ENCODE measurements around the gene ITPR1.

Gene ITPR1

GRCh38 chr3:4856136-4856535, 363.0 kb downstream of the ITPR1 start:
- DNase-seq = no peak
- in situ Hi-C loops (cut with MboI; ENCODE audit: low pct_unique_long_range_greater_than_20kb, low sequenced_read_pairs) = no loop called here

- DNase-seq = no peak
- in situ Hi-C loops (cut with MboI; ENCODE audit: low pct_unique_long_range_greater_than_20kb, low sequenced_read_pairs) = no loop called here
These were observed 363.4 kb downstream of the ITPR1 start for GRCh38 chr3:4856564-4856963.

- in situ Hi-C loops (cut with MboI; ENCODE audit: low pct_unique_long_range_greater_than_20kb, low sequenced_read_pairs) = no loop called here
These were observed 363.8 kb downstream of the ITPR1 start for GRCh38 chr3:4856986-4857385.

DNA sequence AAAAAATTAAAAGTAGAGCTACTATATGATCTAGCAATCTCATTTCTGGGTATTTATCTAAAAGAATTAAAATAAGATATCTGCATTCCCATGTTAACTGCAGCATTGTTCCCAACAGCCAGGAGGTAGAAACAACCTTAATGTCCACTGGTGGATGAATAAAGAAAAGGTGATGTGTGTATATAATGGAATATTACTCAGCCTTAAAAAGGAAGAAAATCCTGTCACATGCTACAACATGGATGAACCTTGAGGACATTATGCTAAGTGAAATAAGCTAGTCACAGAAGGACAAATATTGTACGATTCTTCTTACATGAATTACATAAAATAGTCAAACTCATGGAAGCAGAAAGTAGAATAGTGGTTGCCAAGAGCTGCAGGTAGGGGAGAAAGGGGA, 366.6 kb downstream of the ITPR1 start:
- in situ Hi-C loops (cut with MboI; ENCODE audit: low pct_unique_long_range_greater_than_20kb, low sequenced_read_pairs) = no loop called here
- DNase-seq = no peak

More at GRCh38 chr3:4856986-4857385, 363.8 kb downstream of the ITPR1 start:
- DNase-seq = no peak

- in situ Hi-C loops (cut with MboI; ENCODE audit: low pct_unique_long_range_greater_than_20kb, low sequenced_read_pairs) = no loop called here
- no peak for DNase-seq
These were observed 369.8 kb downstream of the ITPR1 start for GRCh38 chr3:4862973-4863372.

DNA sequence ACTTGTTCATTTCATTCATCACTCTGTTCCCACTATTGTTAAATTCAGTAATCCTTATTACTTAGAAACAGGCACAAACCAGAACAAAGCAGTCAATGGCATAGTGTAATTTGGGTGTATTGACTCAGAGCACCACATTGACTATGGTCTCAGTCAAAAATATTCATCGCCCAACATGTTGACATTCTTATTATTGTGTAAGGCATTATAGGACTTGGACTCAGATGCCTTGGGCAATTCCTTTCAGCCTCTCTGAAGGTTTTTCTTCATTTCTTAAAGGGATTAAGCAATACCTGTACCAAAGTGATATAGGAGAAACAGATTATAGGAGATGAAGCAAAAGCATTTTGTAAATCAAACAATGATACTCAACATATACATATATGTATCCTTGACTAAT, 371.4 kb downstream of the ITPR1 start:
- no peak for DNase-seq
- in situ Hi-C loops (cut with MboI; ENCODE audit: low pct_unique_long_range_greater_than_20kb, low sequenced_read_pairs) = no loop called here

DNA sequence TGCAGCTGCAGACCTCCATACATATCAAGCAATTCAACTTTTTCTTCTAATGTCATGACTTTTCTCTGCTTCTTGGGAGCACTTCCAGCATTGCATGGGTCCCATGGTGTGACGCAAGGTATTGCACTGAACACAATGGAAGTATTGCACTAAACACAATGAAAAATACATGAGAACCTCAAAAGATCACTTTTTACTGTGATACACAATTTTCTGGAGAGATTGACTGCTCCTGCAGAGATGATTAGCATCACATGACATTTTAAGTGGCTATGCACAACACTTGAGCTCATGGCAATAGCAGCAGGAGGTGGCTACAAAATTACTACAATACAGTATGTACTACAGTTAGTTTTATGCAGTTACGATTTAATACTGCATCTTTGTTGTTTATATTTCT, 372.6 kb downstream of the ITPR1 start:
- no peak for DNase-seq
- in situ Hi-C loops (cut with MboI; ENCODE audit: low pct_unique_long_range_greater_than_20kb, low sequenced_read_pairs) = no loop called here

DNA sequence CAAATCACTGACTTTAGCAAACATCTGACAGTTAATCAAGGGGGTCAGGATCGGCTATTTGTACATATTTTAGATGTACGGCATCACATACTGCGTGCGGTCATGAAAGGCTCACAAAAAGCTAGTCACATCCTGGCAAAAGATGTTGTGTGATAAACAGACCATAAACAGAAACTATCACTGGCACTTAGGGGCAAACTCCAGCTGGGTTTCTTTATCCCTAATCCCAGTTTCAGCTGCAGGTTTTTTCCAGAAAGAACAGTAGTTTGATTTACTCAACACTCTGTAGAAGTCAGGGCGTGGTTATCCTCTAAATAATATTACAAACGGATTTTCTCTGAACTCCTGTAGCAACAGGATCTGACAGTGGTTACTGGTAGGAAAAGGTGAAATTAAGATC, 373.7 kb downstream of the ITPR1 start:
- DNase-seq = no peak

DNA sequence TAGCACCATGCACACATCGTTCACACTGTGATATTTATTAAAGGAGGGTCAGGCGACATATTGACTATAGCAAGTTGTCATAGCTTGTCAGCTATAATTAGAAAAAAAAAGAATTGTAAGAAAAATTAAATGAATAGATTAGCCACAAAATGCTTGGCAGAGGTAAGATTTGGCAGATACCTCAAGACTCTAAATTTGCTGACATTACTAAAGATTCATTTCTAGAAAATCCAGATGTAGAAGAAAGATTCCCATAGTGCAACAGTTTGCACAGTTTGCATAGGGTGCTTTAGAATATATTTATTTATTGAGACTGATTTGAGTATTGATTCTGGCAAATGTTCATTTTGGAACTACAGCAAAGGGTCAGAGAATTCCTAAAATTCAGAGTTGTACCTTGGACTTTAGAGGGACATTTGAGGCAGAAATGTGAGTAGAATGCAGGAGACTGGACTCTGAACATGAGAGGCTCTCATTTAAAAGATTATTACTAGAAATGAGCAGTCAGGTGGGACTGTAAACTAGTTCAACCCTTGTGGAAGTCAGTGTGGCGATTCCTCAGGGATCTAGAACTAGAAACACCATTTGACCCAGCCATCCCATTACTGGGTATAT, 384.1 kb downstream of the ITPR1 start:
- DNase-seq = no peak
- in situ Hi-C loops (cut with MboI; ENCODE audit: low pct_unique_long_range_greater_than_20kb, low sequenced_read_pairs) = no loop called here

More for the DNA sequence above, 373.7 kb downstream of the ITPR1 start:
- in situ Hi-C loops (cut with MboI; ENCODE audit: low pct_unique_long_range_greater_than_20kb, low sequenced_read_pairs) = no loop called here

GRCh38 chr3:4880850-4881249, 387.7 kb downstream of the ITPR1 start:
- DNase-seq = no peak
- in situ Hi-C loops (cut with MboI; ENCODE audit: low pct_unique_long_range_greater_than_20kb, low sequenced_read_pairs) = no loop called here

DNA sequence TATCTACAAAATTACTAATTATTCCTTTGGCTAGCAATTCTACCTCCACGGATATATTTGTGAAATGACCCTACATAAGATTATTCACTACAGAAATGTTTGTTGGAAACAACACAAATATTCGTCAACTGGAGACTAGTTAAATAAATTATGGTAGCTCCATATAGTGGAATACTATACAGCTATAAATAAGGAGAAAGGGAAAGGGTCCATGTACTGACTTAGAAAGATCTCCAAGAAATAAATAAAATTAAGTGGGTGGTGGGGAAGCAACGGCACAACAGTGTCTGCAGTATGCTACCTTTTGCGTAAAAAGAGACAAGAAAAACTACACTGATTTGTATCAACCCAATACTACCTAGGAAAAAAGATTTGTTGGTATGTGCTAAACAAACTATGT, 389.4 kb downstream of the ITPR1 start:
- no peak for DNase-seq
- in situ Hi-C loops (cut with MboI; ENCODE audit: low pct_unique_long_range_greater_than_20kb, low sequenced_read_pairs) = no loop called here

DNA sequence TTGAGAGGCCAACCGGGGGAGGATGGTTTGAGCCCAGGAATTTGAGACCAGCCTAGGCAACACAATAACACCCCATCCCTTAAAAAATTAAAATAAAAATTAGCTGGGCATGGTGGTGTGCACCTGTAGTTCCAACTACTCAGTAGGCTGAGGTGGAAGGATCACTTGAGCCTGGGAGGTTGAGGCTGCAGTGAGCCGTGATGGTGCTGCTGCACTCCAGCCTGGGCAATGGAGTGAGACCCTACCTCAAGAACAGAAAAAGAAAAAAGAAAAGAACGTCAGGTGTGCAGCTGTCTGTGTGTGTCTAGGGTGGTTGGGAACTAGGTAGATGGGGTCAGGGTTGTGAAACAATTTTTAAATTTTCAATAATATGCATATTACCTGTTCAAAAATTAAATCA, 389.9 kb downstream of the ITPR1 start:
- in situ Hi-C loops (cut with MboI; ENCODE audit: low pct_unique_long_range_greater_than_20kb, low sequenced_read_pairs) = no loop called here
- no peak for DNase-seq

GRCh38 chr3:4884888-4885287, 391.7 kb downstream of the ITPR1 start:
- in situ Hi-C loops (cut with MboI; ENCODE audit: low pct_unique_long_range_greater_than_20kb, low sequenced_read_pairs) = no loop called here

DNA sequence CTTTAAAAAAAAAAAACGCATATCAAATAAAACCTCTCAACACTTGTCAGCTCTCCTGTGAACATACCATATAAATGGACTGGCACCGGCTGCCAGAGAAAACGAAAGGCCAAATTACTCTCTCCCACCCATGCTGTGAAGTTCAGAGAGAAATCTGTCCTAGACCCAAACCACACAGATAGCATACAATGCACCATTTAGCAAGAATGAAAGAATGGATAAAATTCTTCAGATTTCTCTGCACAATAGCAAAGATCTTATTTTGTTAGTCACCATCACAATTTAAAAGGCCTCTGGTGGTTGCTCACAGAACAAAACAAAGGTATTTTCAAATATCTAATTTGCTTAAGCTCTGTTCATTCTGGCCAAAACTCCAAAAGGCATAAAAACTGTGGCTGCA, 392.2 kb downstream of the ITPR1 start:
- DNase-seq = no peak
- in situ Hi-C loops (cut with MboI; ENCODE audit: low pct_unique_long_range_greater_than_20kb, low sequenced_read_pairs) = no loop called here

More at GRCh38 chr3:4884888-4885287, 391.7 kb downstream of the ITPR1 start:
- no peak for DNase-seq

DNA sequence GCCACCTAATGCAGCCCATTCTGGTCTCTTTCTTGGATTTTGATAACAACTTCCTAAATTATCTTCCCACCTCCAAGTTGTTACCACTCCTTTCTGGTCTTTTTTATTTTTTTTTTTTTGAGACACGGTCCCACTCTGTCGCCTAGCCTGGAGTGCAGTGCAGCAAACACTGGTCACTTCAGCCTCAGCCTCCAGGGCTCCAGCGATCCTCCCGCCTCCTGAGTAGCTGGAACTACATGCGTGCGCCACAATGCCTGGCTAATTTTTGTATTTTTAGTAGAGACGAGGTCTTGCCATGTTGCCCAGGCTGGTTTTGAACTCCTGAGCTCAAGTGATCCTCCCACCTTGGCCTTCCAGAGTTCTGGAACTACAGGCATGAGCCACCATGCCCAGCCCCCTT, 393.3 kb downstream of the ITPR1 start:
- no peak for DNase-seq
- in situ Hi-C loops (cut with MboI; ENCODE audit: low pct_unique_long_range_greater_than_20kb, low sequenced_read_pairs) = no loop called here

DNA sequence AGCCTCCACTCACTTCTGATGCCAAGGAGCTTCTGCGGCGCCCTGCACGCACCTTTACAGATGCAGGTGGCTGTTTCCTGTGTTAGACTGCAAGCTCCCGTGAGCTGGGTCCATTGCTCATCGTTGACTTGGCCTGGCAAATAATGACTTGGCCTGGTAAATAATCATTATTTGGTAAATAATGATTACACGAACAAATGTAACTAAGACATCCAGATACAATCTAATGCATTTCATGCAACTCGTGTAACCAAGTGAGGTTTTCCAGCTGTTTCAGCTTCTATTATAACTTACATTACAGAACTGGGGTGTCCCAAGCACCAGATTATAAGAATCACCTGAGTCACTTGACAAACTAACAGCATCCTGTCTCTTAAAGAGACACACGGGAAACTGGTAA, 394.0 kb downstream of the ITPR1 start:
- in situ Hi-C loops (cut with MboI; ENCODE audit: low pct_unique_long_range_greater_than_20kb, low sequenced_read_pairs) = no loop called here
- DNase-seq = no peak

DNA sequence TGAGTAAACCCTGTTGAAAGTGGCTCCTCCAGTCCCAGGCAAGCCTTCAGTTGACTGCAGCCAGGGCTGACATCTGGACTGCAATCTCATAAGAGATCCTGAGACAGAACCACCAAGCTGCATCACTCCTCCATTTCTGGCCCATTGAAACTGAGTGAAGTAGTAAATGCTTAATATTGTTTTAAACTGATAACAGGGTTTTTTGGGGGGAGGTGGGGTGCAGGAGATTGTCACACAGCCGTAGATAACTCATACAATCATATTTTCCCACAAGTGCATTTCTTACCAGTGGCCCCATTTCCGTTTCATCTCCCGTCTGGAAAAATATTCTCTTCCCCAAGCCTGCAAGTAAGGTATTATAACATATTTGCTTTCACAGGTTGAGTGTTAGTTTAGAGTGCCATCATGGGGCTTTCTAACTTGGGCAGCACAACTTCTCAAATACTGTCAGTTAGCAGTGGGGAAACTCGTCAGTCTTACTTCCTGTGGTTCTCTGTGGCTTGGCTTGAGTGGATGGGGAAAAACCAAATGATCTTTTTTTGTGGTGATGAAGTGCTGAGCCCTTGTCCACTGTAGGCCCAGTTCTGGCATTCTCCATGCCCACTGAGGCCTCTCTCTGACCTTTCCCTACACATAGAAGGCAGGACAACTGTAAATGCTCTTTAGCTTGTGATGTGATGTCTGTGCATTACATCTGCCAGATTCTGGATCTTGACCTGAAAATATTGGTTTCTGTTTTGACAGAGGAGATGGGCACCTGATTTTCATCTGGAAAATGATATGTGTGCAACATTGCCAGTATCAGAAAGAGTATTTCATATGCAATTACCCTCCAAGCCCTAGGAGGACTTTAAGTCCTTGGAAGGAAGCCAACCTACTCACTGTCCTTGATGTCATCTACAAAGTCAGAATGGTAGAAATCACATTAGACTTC, 396.0 kb downstream of the ITPR1 start:
- peak; percentile 32 for DNase-seq
- in situ Hi-C loops (cut with MboI; ENCODE audit: low pct_unique_long_range_greater_than_20kb, low sequenced_read_pairs) = no loop called here

GRCh38 chr3:4889896-4890295, 396.7 kb downstream of the ITPR1 start:
- no peak for DNase-seq
- in situ Hi-C loops (cut with MboI; ENCODE audit: low pct_unique_long_range_greater_than_20kb, low sequenced_read_pairs) = no loop called here

- in situ Hi-C loops (cut with MboI; ENCODE audit: low pct_unique_long_range_greater_than_20kb, low sequenced_read_pairs) = no loop called here
- DNase-seq = no peak
These were observed 401.9 kb downstream of the ITPR1 start for GRCh38 chr3:4894891-4895530.

DNA sequence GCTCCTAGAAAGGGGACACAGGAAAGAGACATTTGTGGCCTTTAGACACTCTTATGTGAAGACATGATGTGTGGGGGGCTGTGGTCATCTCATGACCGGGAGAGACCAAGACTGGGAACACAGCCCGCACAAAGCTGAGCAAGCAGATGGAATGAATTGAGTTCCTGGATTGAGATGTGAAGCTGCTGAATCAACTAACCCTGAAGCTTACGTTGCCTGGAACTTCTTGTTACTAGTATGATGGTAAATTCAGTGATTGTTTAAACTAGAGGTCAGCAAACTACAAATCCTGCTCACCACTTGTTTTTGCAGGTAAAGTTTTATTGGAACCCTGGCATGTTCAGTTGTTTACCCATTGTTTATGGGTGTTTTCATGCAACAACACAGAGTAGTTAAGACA, 402.7 kb downstream of the ITPR1 start:
- in situ Hi-C loops (cut with MboI; ENCODE audit: low pct_unique_long_range_greater_than_20kb, low sequenced_read_pairs) = no loop called here
- DNase-seq = no peak
